ENCODE results near the gene PACRG.

Gene PACRG

DNA sequence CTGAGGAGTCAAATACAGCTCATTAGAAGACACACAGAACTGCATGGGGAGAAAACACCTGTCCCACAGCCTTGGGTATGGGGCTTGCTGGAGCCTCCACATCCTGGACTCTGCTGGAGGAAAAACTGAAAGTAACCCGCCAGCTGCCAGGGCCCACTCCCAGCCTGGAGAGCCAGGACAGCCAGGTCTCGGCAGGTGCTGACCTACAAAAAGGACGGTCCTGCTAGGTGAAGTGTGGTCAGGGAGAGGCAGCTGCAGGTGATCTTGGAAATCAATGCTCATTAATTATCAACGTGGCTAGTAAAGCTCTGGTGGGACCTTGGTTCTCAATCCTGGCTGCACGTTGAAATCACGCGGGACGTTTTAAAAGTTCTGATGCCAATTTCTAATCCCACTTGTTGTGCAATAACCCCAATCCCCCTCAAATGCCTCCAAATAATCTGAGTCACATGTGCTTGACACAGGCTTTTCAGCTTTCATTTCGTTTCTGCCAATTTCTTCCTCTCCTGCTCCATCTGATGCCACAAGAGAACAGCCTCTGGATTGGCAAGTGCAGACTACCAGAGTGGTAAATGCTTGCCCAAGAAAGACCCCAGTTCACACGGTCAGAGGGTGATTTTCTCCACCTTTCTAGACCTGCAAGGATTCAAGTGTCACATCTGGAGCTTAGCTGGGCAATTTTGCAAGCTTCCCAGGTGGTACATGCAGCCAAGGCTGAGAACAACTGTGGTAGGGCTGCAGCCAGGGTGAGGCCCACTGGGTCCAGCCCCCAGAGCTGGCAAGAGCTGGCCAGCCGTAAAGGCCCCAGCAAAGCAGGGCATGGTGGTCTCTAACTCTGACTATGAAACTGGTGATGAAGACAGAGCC, 434.5 kb downstream of the PACRG start:
- DNase-seq (ENCODE audit: low read depth): no peak
- TF ChIP-seq, protein P1, sequence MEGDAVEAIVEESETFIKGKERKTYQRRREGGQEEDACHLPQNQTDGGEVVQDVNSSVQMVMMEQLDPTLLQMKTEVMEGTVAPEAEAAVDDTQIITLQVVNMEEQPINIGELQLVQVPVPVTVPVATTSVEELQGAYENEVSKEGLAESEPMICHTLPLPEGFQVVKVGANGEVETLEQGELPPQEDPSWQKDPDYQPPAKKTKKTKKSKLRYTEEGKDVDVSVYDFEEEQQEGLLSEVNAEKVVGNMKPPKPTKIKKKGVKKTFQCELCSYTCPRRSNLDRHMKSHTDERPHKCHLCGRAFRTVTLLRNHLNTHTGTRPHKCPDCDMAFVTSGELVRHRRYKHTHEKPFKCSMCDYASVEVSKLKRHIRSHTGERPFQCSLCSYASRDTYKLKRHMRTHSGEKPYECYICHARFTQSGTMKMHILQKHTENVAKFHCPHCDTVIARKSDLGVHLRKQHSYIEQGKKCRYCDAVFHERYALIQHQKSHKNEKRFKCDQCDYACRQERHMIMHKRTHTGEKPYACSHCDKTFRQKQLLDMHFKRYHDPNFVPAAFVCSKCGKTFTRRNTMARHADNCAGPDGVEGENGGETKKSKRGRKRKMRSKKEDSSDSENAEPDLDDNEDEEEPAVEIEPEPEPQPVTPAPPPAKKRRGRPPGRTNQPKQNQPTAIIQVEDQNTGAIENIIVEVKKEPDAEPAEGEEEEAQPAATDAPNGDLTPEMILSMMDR (IDR thresholded peaks at IDR 0.05; ENCODE audit: low read length, missing control alignments): no peak

DNA sequence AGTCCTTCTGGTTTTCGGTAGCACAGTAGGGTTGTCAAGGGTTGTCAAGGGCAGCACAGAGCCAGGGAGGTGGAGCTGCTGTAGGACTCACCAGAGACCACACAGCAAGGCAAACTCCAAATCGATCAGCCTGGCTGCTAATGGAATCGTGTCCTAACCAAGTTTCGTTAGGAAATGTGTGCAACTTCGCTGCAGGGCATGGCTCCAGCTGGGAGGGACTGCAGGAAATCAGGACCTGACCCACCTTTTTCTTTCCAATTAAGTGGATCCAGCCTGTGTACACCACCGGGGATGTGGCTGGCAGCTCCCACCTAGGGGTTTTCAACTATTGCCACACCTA, 435.1 kb downstream of the PACRG start:
- TF ChIP-seq, protein P1 (IDR thresholded peaks at IDR 0.05; ENCODE audit: low read length, missing control alignments): no peak
- DNase-seq (ENCODE audit: low read depth): no peak
- no peak overlapping the region for H3K4me3 ChIP-seq (replicated peaks; ENCODE audit: low read depth, low read length)

More for the DNA sequence above, 434.5 kb downstream of the PACRG start:
- H3K4me3 ChIP-seq (replicated peaks; ENCODE audit: low read depth, low read length): no peak overlapping the region

DNA sequence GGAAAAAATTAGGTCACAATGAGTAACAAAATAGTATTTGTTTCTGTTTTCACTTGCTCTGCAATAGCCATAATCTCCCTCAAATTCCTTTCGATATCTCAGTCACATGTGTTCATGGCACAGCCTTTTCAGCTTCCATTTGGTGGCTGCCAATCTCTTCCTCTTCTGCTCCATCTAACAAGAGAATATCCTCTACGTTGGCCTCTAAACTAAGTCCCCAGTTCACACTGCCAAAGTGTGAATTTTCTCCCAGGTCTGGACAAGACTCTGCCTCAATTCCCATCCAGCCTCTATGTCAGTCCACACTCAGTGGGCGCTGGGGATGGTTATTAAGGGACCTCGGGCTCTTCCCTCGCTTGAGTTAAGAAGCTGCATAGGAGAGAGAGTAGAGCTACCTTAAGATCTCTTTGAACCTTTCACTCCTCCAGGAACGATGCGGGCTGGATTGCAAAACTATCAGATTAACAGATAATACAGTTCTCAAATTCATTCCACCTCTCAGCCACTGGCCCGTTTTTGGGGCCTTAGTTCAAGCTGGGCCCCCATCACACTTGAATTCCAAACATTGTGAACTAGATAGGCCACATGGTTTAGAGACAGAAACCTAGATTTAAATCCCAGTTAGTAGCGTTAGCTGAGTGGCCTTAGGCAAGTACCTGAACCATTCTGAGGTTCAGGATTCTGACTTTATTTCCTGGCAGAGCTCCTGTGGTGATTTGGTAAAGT, 436.6 kb downstream of the PACRG start:
- no peak for DNase-seq (ENCODE audit: low read depth)
- H3K4me3 ChIP-seq (replicated peaks; ENCODE audit: low read depth, low read length): no peak overlapping the region
- TF ChIP-seq, protein P1 (IDR thresholded peaks at IDR 0.05; ENCODE audit: low read length, missing control alignments): no peak

DNA sequence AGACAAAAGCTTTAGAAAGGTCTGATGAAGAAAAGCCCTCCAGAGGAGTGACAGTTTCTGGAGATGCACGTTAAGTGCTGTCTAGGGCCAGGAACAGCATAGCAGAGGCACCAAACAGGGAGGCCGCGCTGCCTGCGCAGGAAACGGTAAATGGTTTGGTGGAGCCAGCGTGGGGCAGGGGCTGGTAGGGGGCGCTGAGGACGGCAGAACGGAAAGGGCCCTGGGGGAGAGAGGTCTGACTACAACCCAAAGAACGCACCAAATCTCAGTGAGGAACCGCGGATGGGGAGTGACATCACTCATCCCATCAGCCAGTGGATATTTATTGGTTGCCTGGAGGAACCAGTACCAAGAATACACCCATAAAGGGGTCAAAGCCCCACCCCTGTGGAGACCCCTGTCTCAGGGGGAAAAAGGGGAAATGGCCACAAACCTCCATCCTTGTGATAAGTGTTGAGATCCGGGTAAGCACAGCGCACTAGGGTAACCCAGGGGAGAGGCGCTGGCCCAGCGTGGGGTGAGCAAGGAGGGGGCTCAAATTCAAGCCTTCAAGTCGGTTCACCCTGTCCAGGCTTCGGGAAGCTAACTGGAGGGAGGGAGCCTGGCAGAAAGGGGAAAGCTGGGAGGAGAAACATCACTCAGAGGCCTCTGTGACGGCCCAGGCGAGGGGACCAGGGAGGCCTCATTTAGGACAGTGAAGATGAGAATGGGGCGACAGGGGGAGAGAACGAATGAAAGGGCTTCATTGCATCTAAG, 437.6 kb downstream of the PACRG start:
- DNase-seq (ENCODE audit: low read depth): no peak
- no peak overlapping the region for H3K4me3 ChIP-seq (replicated peaks; ENCODE audit: low read depth, low read length)
- TF ChIP-seq, protein P1 (IDR thresholded peaks at IDR 0.05; ENCODE audit: low read length, missing control alignments): no peak

DNA sequence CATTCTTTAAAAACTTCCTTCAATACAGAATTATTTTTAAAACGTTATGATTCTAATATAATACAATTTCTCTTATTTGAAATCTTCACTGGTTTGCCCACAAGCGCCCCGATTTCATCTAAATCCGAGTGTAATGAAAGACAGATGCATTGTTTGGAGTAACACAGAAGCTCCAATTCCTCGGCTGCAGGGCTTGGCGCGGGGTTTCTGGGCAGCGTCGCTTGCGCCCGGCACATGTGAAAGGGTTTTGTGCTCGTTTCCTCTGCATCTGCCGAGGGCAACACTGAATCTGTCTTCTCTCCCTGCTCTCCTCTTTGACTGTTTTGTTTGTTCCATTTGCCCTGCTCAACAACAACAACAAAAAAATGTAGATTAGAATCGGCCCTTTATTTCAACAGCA, 438.1 kb downstream of the PACRG start:
- TF ChIP-seq, protein P1 (IDR thresholded peaks at IDR 0.05; ENCODE audit: low read length, missing control alignments): no peak
- no peak overlapping the region for H3K4me3 ChIP-seq (replicated peaks; ENCODE audit: low read depth, low read length)
- no peak for DNase-seq (ENCODE audit: low read depth)

DNA sequence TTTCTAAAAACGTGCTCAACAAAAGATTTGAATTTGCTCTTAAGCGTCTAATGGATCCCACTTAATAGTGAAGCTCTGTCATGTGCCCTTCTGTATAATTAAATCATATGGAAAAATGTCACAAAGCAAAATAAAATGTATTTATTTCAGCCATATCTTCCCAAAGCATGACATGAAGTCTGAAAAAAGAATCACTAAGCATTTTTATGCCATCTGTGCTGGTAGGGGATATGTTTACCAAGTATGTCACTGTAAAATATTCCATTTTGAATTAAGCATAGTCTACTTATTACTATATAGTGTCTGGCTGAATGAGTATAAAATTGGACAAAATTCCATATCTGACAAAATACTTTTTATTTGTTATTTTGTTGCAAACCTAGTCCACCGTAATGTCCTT, 438.7 kb downstream of the PACRG start:
- TF ChIP-seq, protein P1 (IDR thresholded peaks at IDR 0.05; ENCODE audit: low read length, missing control alignments): no peak
- H3K4me3 ChIP-seq (replicated peaks; ENCODE audit: low read depth, low read length): no peak overlapping the region
- DNase-seq (ENCODE audit: low read depth): no peak
